ENCODE results near the gene TRDN.

The TRDN gene

DNA sequence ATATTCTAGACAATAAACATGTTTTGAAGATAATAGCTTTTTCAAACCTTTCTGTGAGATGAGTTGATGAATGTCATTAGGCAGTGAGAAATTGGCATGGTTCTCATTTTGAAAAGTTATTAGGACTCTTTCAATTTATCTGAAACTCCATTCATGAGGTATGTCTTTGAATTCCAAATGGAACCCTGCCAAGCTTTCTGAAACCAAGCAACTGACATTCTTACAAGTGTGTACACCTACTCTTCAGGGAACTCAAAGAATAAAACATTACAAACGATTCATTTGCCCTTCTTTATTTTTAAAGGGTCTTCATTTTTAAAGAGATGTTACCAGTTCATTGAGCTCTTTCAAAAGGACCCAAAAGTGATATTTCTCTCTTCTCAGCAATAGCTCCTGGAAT is 2.1 kb upstream of the TRDN start (continued):
- TF ChIP-seq, protein P1, sequence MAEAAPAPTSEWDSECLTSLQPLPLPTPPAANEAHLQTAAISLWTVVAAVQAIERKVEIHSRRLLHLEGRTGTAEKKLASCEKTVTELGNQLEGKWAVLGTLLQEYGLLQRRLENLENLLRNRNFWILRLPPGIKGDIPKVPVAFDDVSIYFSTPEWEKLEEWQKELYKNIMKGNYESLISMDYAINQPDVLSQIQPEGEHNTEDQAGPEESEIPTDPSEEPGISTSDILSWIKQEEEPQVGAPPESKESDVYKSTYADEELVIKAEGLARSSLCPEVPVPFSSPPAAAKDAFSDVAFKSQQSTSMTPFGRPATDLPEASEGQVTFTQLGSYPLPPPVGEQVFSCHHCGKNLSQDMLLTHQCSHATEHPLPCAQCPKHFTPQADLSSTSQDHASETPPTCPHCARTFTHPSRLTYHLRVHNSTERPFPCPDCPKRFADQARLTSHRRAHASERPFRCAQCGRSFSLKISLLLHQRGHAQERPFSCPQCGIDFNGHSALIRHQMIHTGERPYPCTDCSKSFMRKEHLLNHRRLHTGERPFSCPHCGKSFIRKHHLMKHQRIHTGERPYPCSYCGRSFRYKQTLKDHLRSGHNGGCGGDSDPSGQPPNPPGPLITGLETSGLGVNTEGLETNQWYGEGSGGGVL (tag by site-specific recombination; IDR thresholded peaks at IDR 0.05): no peak
- TF ChIP-seq FEZF1 (tag by site-specific recombination; IDR thresholded peaks at IDR 0.05) (no peak), ZNF423 (tag by site-specific recombination; IDR thresholded peaks at IDR 0.05) (no peak), OVOL3 (tag by site-specific recombination; IDR thresholded peaks at IDR 0.05) (no peak), ZNF311 (tag by site-specific recombination; IDR thresholded peaks at IDR 0.05; ENCODE audit: borderline replicate concordance) (no peak), ZBTB8A (tag by site-specific recombination; IDR thresholded peaks at IDR 0.05) (no peak)
- TF ChIP-seq, protein P2, sequence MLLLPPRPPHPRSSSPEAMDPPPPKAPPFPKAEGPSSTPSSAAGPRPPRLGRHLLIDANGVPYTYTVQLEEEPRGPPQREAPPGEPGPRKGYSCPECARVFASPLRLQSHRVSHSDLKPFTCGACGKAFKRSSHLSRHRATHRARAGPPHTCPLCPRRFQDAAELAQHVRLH (tag by site-specific recombination; IDR thresholded peaks at IDR 0.05): no peak

DNA sequence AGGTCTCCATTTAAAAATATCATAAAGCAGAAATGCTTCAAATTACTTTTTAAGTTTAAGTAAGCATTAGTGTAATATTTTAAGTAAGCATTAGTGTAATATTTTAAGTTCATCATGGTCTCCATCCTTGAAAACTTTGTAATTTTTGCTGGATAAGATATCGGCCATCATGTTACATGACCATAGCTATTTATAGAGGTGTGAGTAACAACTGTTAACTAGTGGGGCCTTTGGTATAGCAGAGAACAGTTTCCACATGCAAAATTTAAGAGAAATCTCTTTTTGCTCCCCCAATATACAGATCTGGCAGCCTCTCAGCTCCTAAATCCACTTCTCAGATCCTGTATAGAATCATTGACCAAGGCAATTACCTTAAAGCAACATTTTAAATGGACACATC is 468 bp downstream of the TRDN start:
- no peaks in the 10 kb centered on the region for H3K4me1 ChIP-seq (ENCODE audit: control insufficient read depth, insufficient read depth, low read length)
- H3K4me3 ChIP-seq (ENCODE audit: low read depth, low read length): no peak overlapping the region
- ChIA-PET POLR2A (no interaction called here), CTCF (interaction anchor here (0.6 to 0.7 kb wide), 2 partner anchors 123 to 243 kb away, joined by 3 to 4 read pairs; no protein-coding TSS in a partner anchor)
- H3K9me3 ChIP-seq (ENCODE audit: control insufficient read depth, insufficient read depth, low read depth, low read length): no peaks in the 10 kb centered on the region
- H3K36me3 ChIP-seq (ENCODE audit: control insufficient read depth in 2 of 2, insufficient read depth in 1 of 2, low read length in 2 of 2): no peaks in the 10 kb centered on the region
- H3K27ac ChIP-seq (ENCODE audit: extremely low read depth, low read depth, low read length): no peak overlapping the region
- TF ChIP-seq, protein P3, sequence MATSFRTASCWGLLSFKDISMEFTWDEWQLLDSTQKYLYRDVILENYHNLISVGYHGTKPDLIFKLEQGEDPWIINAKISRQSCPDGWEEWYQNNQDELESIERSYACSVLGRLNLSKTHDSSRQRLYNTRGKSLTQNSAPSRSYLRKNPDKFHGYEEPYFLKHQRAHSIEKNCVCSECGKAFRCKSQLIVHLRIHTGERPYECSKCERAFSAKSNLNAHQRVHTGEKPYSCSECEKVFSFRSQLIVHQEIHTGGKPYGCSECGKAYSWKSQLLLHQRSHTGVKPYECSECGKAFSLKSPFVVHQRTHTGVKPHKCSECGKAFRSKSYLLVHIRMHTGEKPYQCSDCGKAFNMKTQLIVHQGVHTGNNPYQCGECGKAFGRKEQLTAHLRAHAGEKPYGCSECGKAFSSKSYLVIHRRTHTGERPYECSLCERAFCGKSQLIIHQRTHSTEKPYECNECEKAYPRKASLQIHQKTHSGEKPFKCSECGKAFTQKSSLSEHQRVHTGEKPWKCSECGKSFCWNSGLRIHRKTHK (tag by site-specific recombination; IDR thresholded peaks at IDR 0.05): no peak
- TF ChIP-seq, protein P1 (tag by site-specific recombination; IDR thresholded peaks at IDR 0.05): no peak
- no peak for TF ChIP-seq ZNF366 (tag by site-specific recombination; conservative IDR thresholded peaks at IDR 0.05)
- TF ChIP-seq, protein P4, sequence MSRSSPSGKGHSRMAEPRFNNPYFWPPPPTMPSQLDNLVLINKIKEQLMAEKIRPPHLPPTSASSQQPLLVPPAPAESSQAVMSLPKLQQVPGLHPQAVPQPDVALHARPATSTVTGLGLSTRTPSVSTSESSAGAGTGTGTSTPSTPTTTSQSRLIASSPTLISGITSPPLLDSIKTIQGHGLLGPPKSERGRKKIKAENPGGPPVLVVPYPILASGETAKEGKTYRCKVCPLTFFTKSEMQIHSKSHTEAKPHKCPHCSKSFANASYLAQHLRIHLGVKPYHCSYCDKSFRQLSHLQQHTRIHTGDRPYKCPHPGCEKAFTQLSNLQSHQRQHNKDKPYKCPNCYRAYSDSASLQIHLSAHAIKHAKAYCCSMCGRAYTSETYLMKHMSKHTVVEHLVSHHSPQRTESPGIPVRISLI (tag by site-specific recombination; IDR thresholded peaks at IDR 0.05): no peak
- TF ChIP-seq GLIS2 (tag by site-specific recombination; IDR thresholded peaks at IDR 0.05): no peak
- TF ChIP-seq ZNF610 (tag by site-specific recombination; IDR thresholded peaks at IDR 0.05; ENCODE audit: borderline replicate concordance): no peak
- TF ChIP-seq ZNF548 (tag by site-specific recombination; IDR thresholded peaks at IDR 0.05): no peak
- TF ChIP-seq SP7 (tag by site-specific recombination; IDR thresholded peaks at IDR 0.05): no peak
- TF ChIP-seq, protein P5, sequence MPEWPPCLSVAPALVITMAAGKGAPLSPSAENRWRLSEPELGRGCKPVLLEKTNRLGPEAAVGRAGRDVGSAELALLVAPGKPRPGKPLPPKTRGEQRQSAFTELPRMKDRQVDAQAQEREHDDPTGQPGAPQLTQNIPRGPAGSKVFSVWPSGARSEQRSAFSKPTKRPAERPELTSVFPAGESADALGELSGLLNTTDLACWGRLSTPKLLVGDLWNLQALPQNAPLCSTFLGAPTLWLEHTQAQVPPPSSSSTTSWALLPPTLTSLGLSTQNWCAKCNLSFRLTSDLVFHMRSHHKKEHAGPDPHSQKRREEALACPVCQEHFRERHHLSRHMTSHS (tag by site-specific recombination; IDR thresholded peaks at IDR 0.05): no peak
- no peak for TF ChIP-seq REPIN1 (tag by site-specific recombination; IDR thresholded peaks at IDR 0.05; ENCODE audit: low read depth)
- TF ChIP-seq ZNF214 (tag by site-specific recombination; IDR thresholded peaks at IDR 0.05; ENCODE audit: borderline replicate concordance): no peak
- TF ChIP-seq ZNF621 (tag by site-specific recombination; IDR thresholded peaks at IDR 0.05): no peak
- TF ChIP-seq ZFP3 (tag by site-specific recombination; IDR thresholded peaks at IDR 0.05; ENCODE audit: low read depth): no peak
- TF ChIP-seq, protein P6, sequence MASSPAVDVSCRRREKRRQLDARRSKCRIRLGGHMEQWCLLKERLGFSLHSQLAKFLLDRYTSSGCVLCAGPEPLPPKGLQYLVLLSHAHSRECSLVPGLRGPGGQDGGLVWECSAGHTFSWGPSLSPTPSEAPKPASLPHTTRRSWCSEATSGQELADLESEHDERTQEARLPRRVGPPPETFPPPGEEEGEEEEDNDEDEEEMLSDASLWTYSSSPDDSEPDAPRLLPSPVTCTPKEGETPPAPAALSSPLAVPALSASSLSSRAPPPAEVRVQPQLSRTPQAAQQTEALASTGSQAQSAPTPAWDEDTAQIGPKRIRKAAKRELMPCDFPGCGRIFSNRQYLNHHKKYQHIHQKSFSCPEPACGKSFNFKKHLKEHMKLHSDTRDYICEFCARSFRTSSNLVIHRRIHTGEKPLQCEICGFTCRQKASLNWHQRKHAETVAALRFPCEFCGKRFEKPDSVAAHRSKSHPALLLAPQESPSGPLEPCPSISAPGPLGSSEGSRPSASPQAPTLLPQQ (tag by site-specific recombination; IDR thresholded peaks at IDR 0.05): no peak
- TF ChIP-seq, protein P7, sequence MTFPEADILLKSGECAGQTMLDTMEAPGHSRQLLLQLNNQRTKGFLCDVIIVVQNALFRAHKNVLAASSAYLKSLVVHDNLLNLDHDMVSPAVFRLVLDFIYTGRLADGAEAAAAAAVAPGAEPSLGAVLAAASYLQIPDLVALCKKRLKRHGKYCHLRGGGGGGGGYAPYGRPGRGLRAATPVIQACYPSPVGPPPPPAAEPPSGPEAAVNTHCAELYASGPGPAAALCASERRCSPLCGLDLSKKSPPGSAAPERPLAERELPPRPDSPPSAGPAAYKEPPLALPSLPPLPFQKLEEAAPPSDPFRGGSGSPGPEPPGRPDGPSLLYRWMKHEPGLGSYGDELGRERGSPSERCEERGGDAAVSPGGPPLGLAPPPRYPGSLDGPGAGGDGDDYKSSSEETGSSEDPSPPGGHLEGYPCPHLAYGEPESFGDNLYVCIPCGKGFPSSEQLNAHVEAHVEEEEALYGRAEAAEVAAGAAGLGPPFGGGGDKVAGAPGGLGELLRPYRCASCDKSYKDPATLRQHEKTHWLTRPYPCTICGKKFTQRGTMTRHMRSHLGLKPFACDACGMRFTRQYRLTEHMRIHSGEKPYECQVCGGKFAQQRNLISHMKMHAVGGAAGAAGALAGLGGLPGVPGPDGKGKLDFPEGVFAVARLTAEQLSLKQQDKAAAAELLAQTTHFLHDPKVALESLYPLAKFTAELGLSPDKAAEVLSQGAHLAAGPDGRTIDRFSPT (tag by site-specific recombination; IDR thresholded peaks at IDR 0.05): no peak
- no peak for TF ChIP-seq TCF7L2 (IDR thresholded peaks at IDR 0.05; ENCODE audit: borderline replicate concordance, low read depth, low read length)
- TF ChIP-seq SCRT2 (tag by site-specific recombination; IDR thresholded peaks at IDR 0.05): no peak
- TF ChIP-seq MYNN (tag by site-specific recombination; IDR thresholded peaks at IDR 0.05; ENCODE audit: borderline replicate concordance): no peak

Data from HEK293 (cell line).